HK-2 (cell line): ENCODE measurements around the gene SHISAL1.

Experiments
- DNase-seq: peaks from one replicate; pipeline ENCODE4 v3.0.0-alpha.2; 2018; ENCODE audit not compliant: unreplicated experiment

The SHISAL1 gene

DNA sequence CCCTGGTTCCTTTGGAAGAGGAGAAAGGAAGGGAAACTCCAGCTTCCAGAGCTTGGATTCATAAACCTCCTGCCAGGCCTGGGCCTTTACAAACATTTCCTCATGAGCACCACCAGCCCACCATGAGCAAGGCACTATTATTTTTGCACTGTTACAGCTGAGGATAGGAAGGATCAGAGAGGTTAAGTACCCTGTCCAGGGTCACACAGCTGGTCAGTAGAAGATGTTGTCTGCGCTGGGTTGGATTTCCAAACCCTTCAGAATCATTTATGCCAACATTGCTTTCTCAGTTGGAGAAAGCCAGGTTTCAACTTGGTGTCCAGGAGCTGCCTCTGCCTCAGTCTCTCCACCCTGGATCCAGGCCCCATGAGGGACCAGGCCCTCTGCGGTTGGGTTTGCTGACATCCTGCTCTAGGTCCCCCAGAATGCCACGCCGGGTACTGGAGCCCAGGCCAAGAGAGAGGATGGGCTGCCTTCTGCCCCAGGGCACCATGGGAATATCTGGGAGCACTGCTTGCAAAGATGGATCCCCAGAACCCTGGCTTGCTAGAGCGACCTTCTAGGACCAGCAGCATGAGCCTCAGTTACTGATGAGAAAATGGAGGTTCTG lies 29.7 kb upstream of the SHISAL1 start:
- no peak for DNase-seq

DNA sequence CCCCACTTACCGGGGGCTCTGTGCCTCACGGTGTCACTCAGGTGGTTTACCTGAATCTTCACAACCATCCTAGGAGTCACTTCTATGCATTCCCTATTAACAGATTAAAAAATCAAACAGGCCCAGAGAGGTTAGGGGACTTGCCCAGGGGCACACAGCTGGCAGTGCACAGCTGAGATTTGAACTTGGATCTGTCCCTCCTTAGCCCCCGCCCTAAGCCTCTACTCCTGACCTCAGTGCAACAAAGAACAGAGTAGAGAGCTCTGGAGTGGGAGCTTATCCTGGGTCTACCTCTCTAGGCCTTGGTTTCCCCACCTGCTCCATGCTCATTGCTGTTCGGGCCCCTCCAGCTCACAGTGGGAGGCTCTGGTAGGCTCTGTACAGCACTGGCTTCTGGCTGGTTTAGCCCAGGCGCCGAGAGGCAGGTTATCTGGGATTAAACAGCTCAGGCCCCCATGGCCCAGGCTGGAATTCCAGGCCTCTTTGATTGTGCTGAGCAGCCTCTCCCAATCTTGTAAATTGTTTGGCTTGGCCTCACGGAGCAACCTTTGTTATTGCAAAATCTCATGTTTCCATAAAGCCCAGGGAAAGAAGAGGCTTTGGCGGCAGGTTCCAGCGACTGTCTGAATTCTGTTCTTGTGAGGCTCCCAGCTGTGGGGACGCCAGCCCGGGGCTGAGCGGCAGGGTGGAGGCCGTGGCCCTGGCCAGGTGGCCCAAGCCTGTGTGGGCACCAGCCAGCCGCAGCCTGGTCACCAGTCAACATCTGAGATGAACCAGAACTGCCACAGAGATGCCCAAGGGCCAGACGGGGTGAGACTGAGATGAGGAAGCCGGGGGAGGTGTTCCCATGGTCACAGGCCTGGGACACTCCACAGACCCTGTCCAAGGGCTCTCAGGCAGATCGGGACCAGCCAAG lies 28.9 kb upstream of the SHISAL1 start:
- no peak for DNase-seq

DNA sequence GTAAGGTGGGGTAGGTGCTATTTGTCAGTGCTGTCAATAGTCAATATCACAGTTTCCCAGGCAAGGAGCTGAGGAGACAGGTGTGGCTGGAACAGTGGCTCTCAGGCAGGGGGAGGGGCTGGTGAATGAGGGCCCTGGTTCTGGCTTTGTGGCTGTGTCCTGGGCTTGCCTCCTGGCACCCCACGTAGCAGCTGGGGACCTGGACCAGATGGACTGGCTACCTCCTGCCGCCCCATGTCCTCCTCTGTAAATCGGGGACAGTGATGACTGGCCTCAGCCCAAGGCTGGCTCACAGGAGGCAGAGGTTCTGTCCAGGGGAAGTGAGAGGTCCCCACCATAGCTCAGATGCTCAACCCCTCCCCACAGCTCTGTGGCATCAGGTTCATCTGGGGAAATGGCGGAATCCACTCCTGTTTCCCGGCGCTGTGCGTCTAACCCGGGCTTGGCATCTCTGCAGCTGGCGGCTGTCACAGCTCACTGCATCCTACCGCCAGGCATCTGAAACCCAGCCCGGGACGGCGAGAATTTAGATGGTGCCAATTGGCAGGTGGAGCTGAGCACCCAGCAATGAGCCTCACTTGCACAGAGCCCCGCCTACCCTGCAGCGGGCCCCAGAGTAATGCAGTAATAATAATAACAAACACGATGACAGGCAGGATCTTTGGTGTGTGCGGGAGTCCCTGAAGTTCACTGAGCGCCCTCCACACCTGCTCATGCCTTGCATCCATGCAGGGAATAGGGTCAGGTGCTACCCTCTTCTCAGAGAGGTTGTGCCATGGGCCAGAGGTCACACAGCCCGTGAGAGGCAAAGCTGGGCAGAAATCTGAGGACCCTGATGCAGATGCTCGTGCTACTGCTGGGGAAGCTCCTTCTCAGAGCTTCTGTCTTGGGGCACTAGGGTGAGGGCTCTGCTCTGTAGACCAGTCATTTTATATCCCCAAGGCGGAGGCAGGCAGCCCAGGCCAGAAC lies 27.8 kb upstream of the SHISAL1 start:
- DNase-seq = no peak

DNA sequence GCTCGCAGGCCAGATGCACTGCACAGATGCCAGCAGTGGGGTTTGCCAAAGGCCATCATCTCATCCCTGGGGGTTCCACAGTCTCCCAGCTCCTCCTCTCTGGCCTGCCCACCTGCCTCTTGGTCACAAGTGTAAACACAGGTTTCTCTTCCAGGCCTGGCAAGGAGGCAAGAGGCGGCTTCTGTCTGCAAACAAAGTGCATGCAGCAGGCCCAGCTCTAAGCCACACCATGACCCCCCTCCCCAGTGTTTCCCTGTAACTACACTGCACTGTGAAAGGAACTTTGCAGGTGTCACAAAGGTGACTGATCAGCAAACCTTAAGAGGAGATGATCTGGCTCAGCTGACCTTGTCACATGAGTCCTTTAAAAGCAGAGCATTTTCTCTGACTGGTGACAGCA lies 26.2 kb upstream of the SHISAL1 start:
- DNase-seq = no peak

DNA sequence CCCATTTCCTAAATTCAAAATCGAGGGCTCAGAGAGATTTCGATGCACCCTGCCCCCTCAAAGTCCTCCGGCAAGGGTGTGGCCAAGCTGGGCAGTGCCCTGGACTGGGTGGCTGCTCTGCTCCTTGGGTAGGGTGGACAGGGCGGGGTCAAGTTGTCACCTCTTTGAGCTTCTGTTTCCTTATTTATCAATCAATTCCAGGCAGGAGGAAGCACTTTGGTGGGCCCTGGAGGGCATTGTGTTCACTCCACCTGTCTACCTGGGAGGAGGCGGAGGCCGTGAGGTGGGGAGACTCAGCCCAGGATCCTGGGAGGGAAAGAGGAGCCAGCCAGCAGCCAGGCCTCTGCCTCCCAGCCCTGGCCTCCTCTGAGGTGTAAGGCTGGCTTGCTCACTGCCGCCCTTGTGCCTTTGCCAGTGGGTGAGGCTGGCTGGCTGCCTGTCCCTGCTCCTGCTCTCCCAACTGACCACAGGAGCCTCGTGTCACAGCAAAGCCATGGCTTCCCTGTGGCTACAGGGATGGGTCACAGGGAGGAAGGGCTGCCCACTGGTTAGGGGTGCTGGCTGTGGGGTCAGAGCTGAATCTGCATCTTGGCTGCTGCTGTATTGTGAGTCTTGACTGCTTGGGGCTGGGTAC lies 25.5 kb upstream of the SHISAL1 start:
- no peak for DNase-seq

DNA sequence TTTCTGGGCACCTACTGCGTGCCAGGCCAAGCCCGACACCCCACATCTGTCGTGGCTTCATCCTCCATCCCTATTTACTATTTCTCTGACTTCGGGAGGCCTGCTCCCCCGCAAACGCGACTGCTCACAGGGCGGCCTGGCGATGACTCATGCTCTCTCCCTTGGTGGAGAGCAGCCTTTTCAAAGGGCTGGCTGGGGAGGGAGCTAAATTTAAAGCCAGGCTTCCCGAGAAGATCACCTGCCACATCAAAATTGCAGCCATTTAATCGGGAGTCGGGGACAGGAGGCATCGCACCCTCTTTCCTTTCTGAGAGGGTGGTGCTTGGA lies 24.9 kb upstream of the SHISAL1 start:
- DNase-seq = peak; percentile 48

DNA sequence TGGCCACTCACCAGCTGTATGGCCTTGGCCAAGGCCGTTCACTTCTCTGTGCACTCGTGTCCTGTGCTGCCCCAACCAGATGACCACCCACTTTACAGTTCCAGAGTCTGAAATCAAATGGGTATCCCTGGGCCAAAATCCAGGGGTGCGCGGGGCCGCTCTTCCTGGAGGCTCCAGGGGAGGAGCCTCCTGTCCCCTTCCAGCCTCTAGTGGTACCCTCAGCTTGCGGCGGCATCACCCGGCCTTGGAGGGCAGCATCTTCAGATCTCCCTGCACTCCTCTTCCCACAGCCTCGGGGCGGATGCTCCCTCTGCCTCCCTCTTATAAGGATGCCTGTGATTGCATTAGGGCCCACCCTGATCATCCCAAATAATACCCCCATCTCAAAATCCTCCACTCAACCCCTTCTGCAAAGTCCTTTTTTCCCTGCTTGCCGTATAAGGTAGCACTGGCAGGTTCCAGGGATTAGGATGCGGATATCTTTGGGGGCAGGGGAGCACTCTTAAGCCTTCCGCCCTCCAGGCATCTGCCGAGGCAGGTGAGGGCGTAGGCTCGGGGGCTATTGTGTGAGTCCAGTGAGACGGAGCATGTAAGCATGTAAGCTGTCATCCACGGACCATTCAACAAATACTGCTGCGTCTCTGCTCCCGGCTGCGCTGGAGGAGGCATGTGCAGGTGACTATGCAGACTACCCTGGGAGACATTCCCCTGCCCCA lies 24.4 kb upstream of the SHISAL1 start:
- no peak for DNase-seq

DNA sequence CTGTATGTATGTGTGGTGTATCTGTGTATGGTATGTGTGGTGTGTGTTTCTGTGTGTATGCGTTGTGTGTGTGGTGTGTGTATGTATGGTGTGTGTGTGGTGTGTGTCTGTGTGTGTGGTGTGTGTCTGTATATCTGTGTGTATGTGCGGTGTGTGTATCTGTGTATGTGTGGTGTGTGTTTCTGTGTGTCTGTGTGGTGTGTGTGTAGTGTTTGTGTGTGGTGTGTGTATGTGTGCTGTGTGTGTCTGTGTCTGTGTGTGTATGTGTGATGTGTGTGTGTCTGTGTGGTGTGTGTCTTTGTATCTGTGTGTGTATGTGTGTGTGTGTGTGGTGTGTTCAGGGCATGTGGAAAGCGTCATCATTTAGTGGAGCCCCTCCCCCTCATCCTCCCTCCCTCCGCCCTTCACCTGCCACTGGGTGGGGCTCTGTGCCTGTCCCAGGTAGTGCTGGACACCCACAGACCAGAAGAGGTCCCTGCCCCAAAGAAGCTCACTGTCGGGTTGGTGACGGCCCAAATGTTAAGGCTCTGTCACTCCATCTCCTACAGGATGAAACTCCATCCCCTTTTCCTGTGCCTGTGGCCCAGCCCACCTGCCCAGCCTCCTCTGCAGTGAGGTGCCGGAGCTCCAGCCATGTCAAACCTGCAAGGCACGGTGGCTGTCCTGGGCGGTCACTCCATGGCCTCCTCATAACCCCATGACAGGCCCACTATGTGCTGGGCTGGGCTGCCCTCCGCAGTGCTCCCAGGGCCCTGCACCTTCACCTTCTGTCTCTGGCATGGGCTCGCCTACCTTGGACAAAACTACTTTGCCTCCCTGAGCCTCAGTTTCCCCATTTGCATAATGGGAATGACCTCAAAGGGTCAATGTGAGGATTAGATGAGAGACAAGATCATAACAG lies 23.4 kb upstream of the SHISAL1 start:
- DNase-seq = no peak

DNA sequence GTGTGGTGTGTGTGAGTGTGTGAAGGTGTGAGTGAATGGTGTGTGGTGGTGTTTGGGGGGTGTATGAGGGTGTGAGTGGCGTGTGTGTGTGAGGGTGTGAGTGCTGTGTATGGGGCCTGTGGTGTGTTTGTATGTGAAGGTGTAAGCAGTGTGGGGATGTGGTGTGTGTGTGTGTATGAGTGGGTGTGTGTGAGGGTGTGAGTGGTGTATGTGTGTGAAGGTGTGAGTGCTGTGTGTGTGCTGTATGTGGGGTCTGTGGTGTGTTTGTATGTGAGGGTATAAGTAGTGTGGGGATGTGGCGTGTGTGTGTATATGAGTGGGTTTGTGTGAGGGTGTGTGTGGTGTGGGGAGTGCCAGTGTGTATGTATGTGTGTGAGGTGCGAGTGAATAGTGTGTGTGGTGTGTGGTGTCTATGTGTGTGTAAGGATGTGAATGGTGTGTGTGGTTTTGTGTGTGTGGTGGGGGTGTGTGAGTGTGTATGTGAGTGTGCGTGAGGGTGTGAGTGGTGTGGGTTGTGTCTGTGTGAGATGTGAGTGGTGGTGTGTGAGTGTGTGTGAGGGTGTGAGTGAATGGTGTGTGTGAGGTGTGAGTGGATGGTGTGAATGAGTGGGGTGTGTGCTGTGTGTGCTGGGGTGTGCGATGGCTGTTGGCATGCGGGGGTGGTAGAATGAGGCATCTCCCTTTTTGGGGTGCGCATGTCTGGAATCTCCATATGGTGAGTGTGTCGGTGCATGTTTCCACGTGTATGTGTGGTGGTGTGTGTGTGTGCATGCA lies 22.5 kb upstream of the SHISAL1 start:
- no peak for DNase-seq

DNA sequence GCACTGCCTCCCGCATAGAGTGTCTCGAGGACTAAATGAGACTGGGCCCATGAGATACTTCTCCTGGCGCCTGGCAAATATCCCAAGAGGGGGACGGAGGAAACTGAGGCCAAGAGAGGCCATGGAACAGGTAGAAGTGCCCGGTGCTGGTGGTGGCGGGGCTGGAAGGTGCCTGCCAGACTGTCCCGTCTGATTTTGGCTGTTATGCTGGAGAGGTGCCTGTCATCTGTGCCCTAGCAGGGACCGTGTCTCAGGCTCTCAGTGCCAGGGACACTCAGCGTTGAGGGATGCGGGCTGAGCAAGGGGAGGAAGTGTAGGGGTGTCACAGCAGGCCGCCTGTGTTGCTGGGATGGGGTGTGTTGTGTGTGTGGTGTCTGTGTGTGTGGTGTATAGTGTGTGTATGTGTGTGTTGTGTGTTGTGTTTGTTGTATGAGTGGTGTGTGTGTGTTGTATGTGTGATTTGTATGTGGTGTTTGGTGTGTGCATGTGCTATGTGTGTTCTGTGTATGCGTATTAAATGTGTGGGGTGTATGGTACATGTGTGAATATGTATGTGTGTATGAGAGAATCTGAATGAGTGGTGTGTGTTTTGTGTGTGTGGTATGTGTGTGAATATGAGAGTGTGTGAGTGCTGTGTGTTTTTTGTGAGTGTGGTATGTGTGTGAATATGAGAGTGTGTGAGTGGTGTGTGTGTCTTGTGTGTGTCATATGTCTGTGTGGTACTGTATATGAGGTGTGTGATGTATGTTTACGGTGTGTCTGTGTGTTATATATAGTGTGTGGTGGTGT lies 21.3 kb upstream of the SHISAL1 start:
- no peak for DNase-seq

DNA sequence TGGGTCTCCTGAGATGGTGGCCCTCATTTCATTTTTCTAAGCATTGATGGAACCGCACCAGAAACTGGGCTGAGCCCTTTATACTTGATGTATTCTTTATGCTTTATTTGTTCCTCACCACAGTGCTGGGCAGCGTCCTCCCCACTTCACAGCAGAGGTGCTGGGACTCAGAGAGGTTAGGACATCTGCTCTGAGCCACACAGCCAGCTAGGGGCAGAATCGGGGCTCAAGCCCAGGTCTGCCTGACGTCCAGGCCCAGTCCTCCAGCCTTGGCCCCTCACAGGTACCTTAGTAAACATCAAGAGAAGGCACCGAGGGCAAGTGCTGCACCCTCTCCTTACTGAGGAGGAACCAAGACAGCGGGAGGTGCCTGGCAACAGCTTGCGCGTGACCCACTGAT lies 20.2 kb upstream of the SHISAL1 start:
- DNase-seq = no peak

DNA sequence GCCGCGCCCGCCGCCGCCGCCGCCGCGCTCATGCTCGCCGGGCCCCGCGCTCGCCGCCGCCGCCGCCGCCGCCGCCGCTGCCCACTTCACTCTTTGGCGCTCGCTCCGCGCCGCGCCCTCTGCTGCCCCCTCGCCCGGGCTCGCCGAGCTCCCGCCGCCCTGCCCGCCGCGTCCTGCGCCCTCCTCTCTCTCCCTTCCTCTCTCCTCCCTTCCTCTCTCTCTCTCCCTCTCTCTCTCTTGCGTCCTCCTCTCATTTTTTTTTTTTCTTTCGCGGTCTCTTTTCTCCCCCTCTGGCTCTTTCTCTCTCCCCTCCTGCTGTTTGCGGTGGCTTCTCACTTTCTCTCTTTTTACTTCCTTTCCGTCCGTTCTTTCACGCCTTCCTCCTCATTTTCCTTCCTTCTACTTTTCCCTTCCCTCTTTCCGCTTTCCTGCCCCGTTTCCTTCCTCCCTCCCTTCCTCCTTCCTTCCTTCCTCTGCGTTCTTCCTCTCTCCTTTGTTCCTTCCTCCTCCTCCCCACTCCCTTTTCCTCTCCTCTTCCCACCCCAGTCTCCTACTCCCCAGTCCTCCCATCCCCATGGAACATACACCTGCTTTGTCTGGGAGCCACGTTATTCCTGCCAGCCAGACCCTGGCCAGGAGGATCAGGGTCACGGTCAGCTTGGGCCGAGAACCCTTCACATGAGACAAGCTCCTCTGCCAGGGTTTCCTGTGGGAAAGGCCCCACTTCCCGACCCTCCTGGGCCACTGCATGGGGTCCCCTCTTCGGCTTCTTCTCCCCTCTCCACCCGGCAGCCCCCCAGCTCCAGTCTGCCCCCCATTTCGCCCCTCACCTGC lies 19.3 kb upstream of the SHISAL1 start:
- no peak for DNase-seq

DNA sequence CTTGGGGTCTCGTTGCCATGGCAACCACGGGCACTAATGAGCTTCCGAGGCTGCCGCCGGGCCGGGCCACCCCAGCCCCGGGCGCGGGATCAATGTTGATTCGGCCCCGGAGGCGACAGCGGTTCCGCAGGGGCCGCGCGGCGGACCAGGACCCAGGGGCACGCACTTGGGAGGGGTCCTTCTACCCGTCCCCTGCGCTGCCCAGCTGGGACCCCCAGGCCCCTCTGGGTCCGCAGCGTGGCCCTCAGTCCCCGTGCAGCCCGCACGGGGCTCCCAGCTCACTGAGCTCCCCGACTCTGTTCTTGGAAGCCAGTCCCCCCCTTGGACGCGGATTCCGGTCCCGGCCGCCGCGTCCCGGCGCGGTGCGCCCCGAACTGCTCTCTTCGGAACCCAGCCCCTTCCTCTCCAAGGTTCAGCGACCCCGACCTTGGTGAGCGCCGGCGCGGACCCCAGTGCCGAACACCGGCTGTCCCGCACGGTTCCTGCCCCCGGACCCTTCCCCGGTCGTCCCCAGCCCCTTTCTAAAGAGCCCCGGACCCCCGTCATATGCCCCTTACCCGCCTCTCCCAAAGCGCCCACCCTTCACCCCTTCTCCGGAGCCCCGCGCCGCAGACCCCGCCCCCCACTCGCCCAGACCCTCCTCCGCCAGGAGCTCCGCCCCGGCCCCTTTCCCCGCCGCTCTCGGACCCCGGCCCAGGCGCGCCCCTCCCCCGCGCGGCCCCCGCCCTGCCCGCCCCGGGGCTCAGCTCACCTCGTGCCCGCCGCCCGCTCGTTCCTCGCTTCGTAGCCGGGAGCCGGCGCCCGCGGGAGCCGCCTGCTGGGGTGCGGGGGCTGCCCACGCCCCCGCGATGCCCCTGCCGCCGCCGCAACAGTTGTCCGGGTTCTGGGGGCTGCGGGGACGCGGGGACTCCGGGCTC lies 18.3 kb upstream of the SHISAL1 start:
- no peak for DNase-seq

DNA sequence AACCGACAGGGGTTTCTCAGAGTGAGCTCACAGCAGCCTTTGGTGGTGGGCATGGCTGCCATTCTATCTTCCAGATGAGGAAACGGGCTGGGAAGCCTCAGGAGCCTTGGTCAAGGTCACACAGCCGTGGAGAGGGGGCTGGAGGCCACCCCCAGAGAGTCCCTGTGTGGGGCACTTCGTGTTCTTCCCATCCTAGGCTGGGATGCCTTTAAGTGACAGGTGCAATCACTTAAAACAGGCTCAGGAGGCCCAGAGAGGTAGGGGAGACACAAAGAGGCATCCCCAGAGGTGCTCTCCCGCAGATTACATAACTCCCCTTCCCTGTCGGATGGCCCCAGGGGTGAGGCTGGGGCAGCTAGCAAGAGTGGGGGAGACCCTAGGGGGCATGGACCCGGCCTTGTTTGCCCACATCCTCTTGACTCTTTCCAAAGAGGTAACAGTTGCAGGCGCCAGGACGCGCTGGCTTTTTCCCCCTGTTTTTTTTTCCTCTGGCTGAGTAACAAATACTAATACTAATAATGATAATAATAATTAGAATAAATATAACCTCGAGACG lies 17.5 kb upstream of the SHISAL1 start:
- DNase-seq = no peak

DNA sequence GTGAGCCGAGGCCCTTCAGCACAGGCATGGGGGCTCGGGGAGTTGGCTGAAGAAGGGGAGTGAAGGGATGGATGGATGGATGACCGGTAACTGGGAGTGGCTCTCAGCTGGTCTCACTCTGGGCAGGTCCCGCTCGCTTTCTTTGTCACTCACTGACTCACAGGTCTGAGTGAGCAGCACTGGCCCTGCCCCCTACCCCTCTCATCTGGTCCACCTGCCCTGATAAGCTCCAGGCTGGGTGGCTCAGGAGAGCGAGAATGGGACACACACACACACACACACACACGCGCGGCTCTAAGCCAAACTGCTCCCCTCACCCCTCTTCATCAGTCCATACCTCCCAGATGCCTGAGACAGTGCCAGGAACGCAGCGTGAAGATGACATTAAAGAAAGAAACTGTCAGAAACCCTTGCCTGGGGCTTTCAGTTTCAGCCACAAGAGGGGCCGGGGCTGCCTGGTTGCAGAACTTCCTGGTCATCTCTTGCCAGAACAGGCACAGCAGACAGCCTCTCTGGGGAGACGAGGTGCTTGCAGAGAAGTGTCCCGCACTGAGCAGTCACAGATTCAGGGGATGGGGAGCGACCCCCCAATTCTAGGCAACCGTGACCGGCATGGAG lies 16.5 kb upstream of the SHISAL1 start:
- DNase-seq = no peak

DNA sequence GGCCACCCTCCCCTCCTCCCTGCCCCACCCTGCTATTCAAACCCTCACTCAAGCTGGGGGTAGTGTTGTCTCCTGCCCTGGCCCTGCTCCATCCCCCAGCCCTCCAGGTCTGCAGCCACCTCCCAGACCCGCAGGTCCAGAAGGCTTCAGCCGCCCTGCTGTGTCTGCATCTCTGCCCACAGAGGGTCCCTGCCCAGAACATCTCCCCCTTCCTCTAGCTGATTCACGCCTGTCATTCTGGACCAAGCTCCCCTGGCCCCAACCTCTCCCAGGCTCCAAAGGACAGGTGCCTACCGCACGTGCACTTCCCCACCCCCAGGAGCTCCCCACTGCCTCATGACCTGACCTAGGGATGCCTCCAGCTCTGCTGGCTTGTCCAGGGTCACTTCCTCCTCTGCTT lies 16.0 kb upstream of the SHISAL1 start:
- DNase-seq = no peak
